Esophagus muscularis mucosa (tissue), 4 donors: ENCODE measurements around the gene GLG1. TPM values are rescaled to one million over a fixed set of nuclear protein-coding genes. Genes with fewer than 3 reads are reported as not detected.

Experiments used
- DNase-seq: peaks from one replicate; pipeline ENCODE4 v3.0.0-alpha.2; 2017; ENCODE audit errors: extremely low spot score
- H3K27ac ChIP-seq, 4 donors: fragments of 200-600 bp; sonication (generic); replicated peaks in 1 of 4; 1 replicate in 3 of 4; 2 replicates in 1 of 4; pipeline ENCODE4 v1.5.1; 2016 to 2019; ENCODE audit warnings: mild to moderate bottlenecking in 1 of 4
- H3K27me3 ChIP-seq, 4 donors: fragments of 200-600 bp; sonication (generic); one replicate each; pipeline versions ENCODE4 v1.5.1 to v1.6.0; 2016 to 2019
- H3K36me3 ChIP-seq, 4 donors: fragments of 200-600 bp; sonication (generic); one replicate each; pipeline ENCODE4 v1.5.1; 2016 to 2019
- H3K4me1 ChIP-seq, 4 donors: fragments of 200-600 bp; sonication (generic); one replicate each; pipeline ENCODE4 v1.5.1; 2016 to 2019
- H3K4me3 ChIP-seq, 4 donors: fragments of 200-600 bp; sonication (generic); 1 replicate in 2 of 4; 2 replicates in 2 of 4; pipeline ENCODE4 v1.5.1; 2016 to 2019; ENCODE audit warnings: mild to moderate bottlenecking in 4 of 4, moderate library complexity in 1 of 4
- H3K9me3 ChIP-seq, 4 donors: fragments of 200-600 bp; sonication (generic); 1 replicate in 3 of 4; 2 replicates in 1 of 4; pipeline ENCODE4 v1.5.1; 2016 to 2019
- CTCF ChIP-seq, 3 experiments: fragments of 200-600 bp in 2 of 3; fragments of 450-650 bp in 1 of 3; sonication (generic) in 2 of 3; IDR thresholded peaks; one replicate each; pipeline ENCODE4 v1.5.1; 2017 to 2019; ENCODE audit warnings: antibody characterized with exemption in 3 of 3, mild to moderate bottlenecking in 2 of 3, moderate library complexity in 1 of 3
- EP300 ChIP-seq: sonication (generic); formaldehyde crosslinking; IDR thresholded peaks from one replicate; pipeline ENCODE4 v1.6.1; 2017; ENCODE audit warnings: antibody characterized with exemption
- POLR2A ChIP-seq: fragments of 450-650 bp; IDR thresholded peaks from one replicate; pipeline ENCODE4 v1.6.1; 2017; ENCODE audit warnings: antibody characterized with exemption, moderate library complexity, mild to moderate bottlenecking, low read depth
- POLR2AphosphoS5 ChIP-seq, 2 donors: sonication (generic); formaldehyde crosslinking; IDR thresholded peaks; one replicate each; pipeline ENCODE4 v1.6.1; 2017; ENCODE audit warnings: antibody characterized with exemption in 2 of 2
- WGBS: methylation state at CpG from one replicate; pipeline ENCODE4 v1.1.5; 2018; 5-methylcytosine and 5-hydroxymethylcytosine counted together
- intact Hi-C: fragments of 100-400 bp; cut with DNase I; formaldehyde crosslinking; loops from one replicate; pipeline ENCODE4 v1.15.1; 2023
- total RNA-seq, 4 donors: library from RNA; depleted of rRNA; stranded (reverse); fragments of >200 nt; gene quantifications; one replicate each; pipeline versions ENCODE4 v1.1.0 to v1.2.1, GENCODE V29; 2016

Gene GLG1
- total RNA-seq, 4 donors from 2014 or later: 92.8 to 128 (median 121) TPM

- no peak for TF ChIP-seq CTCF (IDR thresholded peaks at IDR 0.05)
- TF ChIP-seq POLR2AphosphoS5 (IDR thresholded peaks at IDR 0.05): no peak
- TF ChIP-seq EP300: no peak
- TF ChIP-seq POLR2A: no peak
- Histone ChIP-seq H3K27me3 (no peaks in the 10 kb centered on the region), H3K4me1 (peaks cover 19 to 35% (median 27%) of the 10 kb centered on the region in 4 donors), H3K36me3 (no peaks in the 10 kb centered on the region), H3K9me3 (no peaks in the 10 kb centered on the region), H3K27ac (no peak overlapping the region), H3K4me3 (no peak overlapping the region)
- intact Hi-C loops: no loop called here
- DNase-seq: no peak
- 69% methylated on average over 2 of the region's 2 CpGs for WGBS
These were observed 29.0 kb downstream of the GLG1 start for GRCh38 chr16:74577882-74578366.

- no peaks in the 10 kb centered on the region for H3K36me3 ChIP-seq
- H3K4me3 ChIP-seq: no peak overlapping the region
- intact Hi-C loops: no loop called here
- no peaks in the 10 kb centered on the region for H3K9me3 ChIP-seq
- 85% methylated on average over 12 of the region's 12 CpGs for WGBS
- TF ChIP-seq POLR2A: no peak
- H3K27me3 ChIP-seq: no peaks in the 10 kb centered on the region
- H3K27ac ChIP-seq: no peak overlapping the region
- H3K4me1 ChIP-seq: peaks cover 18 to 33% (median 24%) of the 10 kb centered on the region in 4 donors
- DNase-seq: no peak
These were observed 30.9 kb downstream of the GLG1 start for GRCh38 chr16:74575807-74576643.

- Histone ChIP-seq H3K4me3 (no peak overlapping the region), H3K27me3 (no peaks in the 10 kb centered on the region), H3K27ac (no peak overlapping the region), H3K4me1 (peaks cover 14 to 27% (median 25%) of the 10 kb centered on the region in 4 donors), H3K9me3 (no peaks in the 10 kb centered on the region), H3K36me3 (no peaks in the 10 kb centered on the region)
- intact Hi-C loops: no loop called here
- TF ChIP-seq CTCF (IDR thresholded peaks at IDR 0.05) (no peak), EP300 (no peak), POLR2A (no peak), POLR2AphosphoS5 (IDR thresholded peaks at IDR 0.05) (no peak)
- DNase-seq: no peak
- WGBS: 91% methylated on average over 7 of the region's 7 CpGs
These were observed 31.6 kb downstream of the GLG1 start for GRCh38 chr16:74575175-74575806.

- Histone ChIP-seq H3K27me3 (no peaks in the 10 kb centered on the region), H3K36me3 (no peaks in the 10 kb centered on the region), H3K9me3 (no peaks in the 10 kb centered on the region), H3K4me3 (no peak overlapping the region), H3K4me1 (peaks cover 14 to 30% (median 22%) of the 10 kb centered on the region in 4 donors), H3K27ac (no peak overlapping the region)
- no peak for TF ChIP-seq CTCF (IDR thresholded peaks at IDR 0.05)
- no peak for TF ChIP-seq EP300
- no peak for TF ChIP-seq POLR2AphosphoS5 (IDR thresholded peaks at IDR 0.05)
- no peak for TF ChIP-seq POLR2A
- DNase-seq: no peak
- intact Hi-C loops: no loop called here
- 66% methylated on average over 2 of the region's 2 CpGs for WGBS
These were observed 32.8 kb downstream of the GLG1 start for GRCh38 chr16:74574146-74574545.

- Histone ChIP-seq H3K36me3 (no peaks in the 10 kb centered on the region), H3K9me3 (no peaks in the 10 kb centered on the region), H3K4me3 (no peak overlapping the region), H3K27me3 (no peaks in the 10 kb centered on the region), H3K27ac (no peak overlapping the region), H3K4me1 (peaks cover 10 to 27% (median 19%) of the 10 kb centered on the region in 4 donors)
- TF ChIP-seq EP300 (no peak), CTCF (IDR thresholded peaks at IDR 0.05) (no peak), POLR2A (no peak), POLR2AphosphoS5 (IDR thresholded peaks at IDR 0.05) (no peak)
- no peak for DNase-seq
- intact Hi-C loops: no loop called here
- WGBS: 83% methylated on average over 8 of the region's 8 CpGs
These were observed 33.3 kb downstream of the GLG1 start for GRCh38 chr16:74573622-74574021.
